C4-2B (cell line): ENCODE results near the gene PRSS53.
A peak's percentile ranks its signal among the peaks of the same experiment; 100 is the strongest.
"Not testable (repeated sequence)": the region's sequence is repeated elsewhere in the genome, so short reads cannot be mapped to it uniquely, and the experiment has no call there.

Experiments
- H3K27ac ChIP-seq: fragments of 450-650 bp; 2 replicates; pipeline ENCODE4 v1.5.1; 2017
- CTCF ChIP-seq: fragments of 450-650 bp; conservative IDR thresholded peaks from 2 replicates; pipeline ENCODE4 v1.5.1; 2017; ENCODE audit warnings: mild to moderate bottlenecking
- ZFX ChIP-seq: fragments of 450-650 bp; IDR thresholded peaks from 2 replicates; pipeline ENCODE4 v1.6.1; 2017

PRSS53 gene

GRCh38 chr16:31108794-31109558 is 20.2 kb upstream of the PRSS53 start:
- no peak for TF ChIP-seq ZFX
- H3K27ac ChIP-seq: peak overlapping the region; percentile 95

- no peak for TF ChIP-seq CTCF
- peak; percentile 44; the same call in 1 of the 2 replicates for TF ChIP-seq ZFX
Measured at GRCh38 chr16:31108035-31108793, 19.5 kb upstream of the PRSS53 start, which contains the start of gene BCKDK. TSS of gene BCKDK (plus strand) at chr16:31108386. CDS start at chr16:31109224, 838 bp downstream.

GRCh38 chr16:31107465-31107867 is 18.7 kb upstream of the PRSS53 start:
- no peak for TF ChIP-seq CTCF
- no peak for TF ChIP-seq ZFX
- H3K27ac ChIP-seq: no peak overlapping the region

More at GRCh38 chr16:31108035-31108793, 19.5 kb upstream of the PRSS53 start, which contains the start of gene BCKDK:
- H3K27ac ChIP-seq: peak within 1 kb of the TSS; percentile 95

- TF ChIP-seq CTCF (no peak), ZFX (no peak)
- peak overlapping the region; percentile 60; the same call in 1 of the 2 replicates for H3K27ac ChIP-seq
Measured at GRCh38 chr16:31106509-31107464, 18.0 kb upstream of the PRSS53 start.

GRCh38 chr16:31105677-31106213 is 17.0 kb upstream of the PRSS53 start:
- TF ChIP-seq CTCF (peak; percentile 97), ZFX (0 out of 2 replicates have a peak, but pooled peaks have one; percentile 35)
- peak overlapping the region; percentile 60 for H3K27ac ChIP-seq

- H3K27ac ChIP-seq: not testable (repeated sequence)
Measured at GRCh38 chr16:31100876-31101641, 12.3 kb upstream of the PRSS53 start.

- no peak overlapping the region for H3K27ac ChIP-seq
- TF ChIP-seq ZFX (no peak), CTCF (no peak)
Measured at GRCh38 chr16:31099860-31100638, 11.3 kb upstream of the PRSS53 start.
